Colon (tissue), 2 donors: ENCODE measurements around the gene MIPOL1.
"Not testable (repeated sequence)": the region's sequence is repeated elsewhere in the genome, so short reads cannot be mapped to it uniquely, and the experiment has no call there.

Experiments
- FAIRE-seq: peaks from 2 replicates; lab custom pipeline; 2012; peaks lifted over from hg19 to GRCh38; lab: Jason Lieb, UNC
- donor health status: control.
- donor health status: control.

Gene MIPOL1

DNA sequence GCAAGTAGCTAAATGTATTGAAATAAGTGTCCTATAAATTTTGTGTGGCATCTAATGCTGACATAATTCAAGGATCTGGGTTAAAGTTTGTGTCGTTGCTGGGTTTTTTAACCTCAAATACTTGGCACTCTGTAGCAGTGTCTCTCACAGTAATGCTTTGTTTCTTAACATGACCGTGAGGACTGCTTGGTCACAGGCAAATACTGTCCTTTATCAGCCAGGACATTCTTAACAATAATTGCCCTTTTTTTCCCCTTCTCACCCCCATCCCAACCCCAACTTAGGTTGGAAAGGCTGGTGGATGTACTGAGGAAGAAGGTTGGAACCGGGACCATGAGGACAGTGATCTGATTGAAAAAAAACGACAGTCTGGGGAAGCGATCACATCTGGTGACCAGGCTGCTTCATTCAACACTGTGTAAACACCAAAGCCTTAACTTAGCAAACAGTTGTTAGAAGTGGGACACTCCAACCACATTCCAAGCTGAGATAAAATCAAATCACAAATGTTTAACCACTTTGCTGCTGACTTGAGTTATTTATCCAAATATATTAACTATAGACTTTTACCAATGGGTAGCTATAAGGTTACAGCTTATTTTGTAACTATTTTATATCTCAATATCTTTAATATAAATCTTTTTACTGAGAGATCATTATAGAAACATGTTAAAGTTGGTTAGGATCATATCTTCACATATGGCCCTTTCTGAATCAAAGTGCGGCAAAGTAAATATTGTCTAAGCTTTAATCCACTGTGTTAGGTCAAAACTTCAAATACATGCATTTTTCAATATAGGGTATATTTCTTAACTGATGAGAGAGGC, 349.1 kb downstream of the MIPOL1 start:
- FAIRE-seq = peak; percentile 31

DNA sequence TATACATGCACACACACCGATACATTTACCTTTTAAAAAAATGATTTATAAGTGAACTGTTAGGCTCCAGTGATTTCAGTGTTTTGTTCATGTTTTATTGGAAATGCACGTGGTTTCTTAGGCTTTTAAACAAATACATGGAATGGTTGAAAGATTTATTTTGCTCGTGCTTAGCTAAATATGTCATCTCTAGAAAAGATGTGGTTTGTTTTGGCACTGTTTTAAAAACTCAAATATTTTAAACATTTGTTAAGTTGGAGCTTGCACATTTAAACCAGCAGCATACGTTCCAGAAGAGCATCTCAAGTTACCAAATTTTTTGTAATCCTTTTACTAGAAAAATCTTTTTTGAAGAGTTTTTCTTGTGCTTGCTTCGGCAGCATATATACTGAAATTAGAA, 352.8 kb downstream of the MIPOL1 start:
- FAIRE-seq = no peak

DNA sequence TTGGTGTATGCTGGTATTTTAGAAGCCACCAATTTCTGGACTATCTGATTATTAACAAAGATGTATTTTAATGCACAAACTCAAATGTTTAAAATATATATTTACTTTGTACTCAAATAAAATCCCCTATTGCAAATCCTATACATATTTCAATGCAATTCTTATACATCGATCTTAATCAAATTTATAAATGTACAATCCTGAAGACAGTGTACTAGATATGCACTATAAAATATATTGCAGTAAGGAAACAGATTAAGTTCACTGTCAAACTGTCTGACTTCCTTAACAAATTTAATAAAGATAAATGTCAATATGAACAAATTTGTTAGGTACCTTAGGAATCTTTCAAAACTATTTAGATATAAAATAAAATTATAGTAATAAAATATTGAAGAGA, 353.4 kb downstream of the MIPOL1 start:
- peak; percentile 18 for FAIRE-seq

DNA sequence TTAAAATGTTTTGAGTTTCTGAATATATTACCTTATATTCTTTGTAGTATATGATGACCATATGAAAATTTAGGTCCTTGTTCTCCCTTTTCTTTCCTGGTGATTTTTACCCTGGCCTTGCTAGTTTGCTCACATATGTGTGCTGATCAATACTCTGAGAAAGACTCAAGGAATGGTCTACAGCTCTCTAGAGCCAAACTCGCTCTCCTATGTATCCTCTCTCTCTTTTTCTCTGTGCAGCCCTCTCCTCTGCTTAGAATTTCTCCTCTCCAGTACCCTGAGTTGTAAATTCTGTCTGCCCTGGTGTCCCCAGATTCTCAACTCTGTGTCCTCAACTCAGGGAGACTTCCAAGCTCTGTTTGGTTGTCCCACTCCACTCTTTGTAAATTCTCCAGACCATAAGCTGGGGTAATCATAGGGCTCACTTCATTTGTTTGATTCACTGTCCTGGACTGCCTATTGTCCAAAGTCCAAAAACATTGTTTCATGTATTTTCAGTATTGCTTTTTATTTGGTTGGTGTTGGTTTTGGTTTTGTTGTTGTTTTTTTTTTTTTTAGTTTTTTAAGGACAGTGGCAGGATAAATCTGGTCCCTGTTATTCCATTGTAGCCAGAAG, 356.3 kb downstream of the MIPOL1 start:
- FAIRE-seq = no peak

DNA sequence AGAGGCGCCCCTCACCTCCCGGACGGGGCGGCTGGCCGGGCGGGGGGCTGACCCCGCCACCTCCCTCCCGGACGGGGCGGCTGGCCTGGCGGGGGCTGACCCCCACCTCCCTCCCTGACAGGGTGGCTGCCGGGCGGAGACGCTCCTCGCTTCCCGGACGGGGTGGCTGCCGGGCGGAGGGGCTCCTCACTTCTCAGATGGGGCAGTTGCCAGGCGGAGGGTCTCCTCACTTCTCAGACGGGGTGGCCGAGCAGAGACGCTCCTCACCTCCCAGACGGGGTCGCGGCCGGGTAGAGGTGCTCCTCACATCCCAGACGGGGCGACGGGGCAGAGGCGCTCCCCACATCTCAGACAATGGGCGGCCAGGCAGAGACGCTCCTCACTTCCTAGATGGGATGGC, 357.9 kb downstream of the MIPOL1 start:
- FAIRE-seq = not testable (repeated sequence)

DNA sequence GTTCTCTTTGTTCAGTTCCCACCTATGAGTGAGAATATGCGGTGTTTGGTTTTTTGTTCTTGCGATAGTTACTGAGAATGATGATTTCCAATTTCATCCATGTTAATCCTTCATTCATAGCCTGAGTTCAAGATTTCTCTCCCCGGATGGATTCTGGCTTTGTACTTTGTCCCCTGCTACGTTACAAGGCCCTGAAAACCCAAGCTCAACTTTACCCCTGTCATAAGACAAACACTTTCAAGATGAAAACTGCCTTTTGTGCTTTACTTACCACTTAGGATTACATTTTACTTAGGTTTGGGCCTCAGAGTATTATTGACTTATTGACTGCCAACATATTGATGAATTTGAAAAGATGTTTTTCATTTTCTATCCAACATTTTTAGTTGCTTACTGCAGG, 361.0 kb downstream of the MIPOL1 start:
- FAIRE-seq = no peak

DNA sequence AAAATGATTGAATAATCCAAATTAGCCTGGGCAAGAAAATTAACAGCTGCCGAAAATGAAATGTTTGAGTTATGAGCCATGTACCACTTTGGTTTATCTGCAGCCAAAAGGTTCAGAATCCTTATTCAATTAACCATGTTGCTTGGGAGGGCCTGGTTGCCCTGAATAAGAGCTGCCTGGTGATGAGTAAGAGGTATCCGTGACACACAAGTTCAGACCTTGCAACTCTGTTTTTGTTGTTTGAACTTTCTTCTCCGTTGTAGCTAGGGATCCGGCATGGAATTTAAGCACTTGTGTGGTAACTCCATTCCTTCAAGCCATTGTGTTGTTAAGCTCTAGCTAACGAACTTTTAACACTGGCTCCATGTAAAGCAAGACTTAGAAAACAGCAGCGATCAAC, 361.6 kb downstream of the MIPOL1 start:
- no peak for FAIRE-seq

DNA sequence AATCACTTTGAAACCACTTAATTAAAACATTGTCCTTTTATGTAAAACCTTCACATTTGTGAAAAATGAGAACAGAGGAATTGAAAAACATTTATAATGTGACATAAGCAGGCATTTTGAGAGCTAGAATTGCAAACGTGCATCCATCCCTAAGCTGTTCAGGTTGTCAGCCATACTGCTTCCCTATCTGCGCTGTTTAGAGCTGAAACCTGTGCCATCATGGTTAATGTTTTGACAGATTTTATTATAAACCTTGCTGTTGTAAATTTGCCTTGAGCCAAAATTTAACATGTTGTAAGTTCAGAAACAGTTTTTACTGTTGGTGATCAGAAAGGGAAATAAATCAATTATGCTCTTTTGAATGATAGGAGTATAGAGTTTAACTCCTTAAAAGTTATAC, 365.5 kb downstream of the MIPOL1 start:
- peak; percentile 43 for FAIRE-seq

DNA sequence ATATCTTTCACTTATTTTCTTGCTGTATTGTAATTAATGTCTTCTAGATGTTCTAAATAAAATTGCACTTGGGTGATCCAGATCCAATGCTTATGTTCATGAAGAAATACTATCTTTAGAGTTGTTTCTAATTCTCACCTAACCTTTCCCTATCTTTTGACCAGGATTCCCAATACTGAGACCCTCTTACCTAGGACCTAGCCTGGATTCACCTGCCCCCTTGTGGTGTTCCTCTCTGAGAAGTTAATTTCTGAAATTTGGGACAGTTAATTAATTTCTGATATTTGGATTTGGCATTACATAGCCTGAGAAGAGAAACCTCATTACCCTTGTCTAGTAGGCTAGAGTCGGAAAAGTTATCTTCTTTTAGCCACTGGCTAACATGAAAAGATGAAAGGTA, 367.8 kb downstream of the MIPOL1 start:
- FAIRE-seq = no peak

DNA sequence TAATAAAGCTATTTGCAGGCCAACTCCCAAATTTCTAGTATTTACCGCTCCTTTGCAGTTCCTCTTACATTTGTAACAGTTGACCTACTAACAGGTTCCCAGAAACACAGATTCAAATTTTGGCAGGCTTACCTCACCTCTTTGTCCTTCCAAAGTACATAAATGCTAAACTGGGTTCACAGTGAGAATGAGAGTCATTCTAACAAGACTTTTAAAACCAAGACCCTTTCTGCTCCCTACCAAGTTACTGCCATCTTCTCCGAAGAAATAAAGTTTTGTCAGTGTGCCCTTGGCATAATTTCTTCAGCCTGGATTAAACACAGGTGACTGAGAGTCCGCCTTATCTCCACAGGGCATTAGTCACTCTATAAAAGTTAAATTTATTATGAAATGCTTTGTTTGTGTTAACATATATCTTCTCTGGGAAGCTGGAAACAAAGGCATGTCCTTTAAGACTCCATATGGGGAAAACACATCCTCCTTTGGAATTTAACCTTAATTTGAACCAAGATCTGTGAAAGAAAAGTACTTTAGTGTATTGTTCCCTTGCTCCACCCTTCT, 369.2 kb downstream of the MIPOL1 start:
- FAIRE-seq = no peak

DNA sequence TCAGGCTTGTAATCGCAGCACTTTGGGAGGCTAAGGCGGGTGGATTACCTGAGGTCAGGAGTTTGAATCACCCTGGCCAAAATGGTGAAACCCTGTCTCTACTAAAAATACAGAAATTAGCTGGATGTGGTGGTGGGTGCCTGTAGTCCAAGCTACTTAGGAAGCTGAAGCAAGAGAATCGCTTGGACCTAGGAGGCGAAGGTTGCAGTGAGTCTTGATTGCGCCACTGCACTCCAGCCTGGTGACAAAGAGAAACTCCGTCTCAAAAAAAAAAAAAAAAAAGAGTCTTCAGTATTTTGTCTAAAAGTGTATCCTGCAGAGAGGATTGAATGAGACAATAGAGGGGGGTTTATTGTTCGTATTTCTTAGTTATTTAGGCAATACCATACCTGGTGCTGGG, 372.0 kb downstream of the MIPOL1 start:
- no peak for FAIRE-seq

DNA sequence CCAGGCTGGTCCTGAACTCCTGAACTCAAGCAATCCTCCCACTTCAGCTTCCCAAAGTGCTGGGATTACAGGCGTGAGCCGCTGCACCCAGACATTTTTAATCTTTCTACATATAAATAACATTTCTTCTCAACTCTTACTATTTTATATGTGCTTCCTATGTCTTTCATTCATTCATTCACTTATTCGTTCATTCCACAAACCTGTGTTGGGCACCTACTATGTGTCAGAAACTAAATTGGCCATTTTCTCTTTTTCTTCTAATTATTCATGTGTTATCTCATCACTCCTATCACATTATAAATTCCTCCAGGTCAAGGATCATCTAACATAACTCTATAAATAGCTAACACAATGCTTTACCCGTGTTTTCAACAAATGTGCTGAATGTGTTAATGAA, 373.7 kb downstream of the MIPOL1 start:
- FAIRE-seq = no peak

DNA sequence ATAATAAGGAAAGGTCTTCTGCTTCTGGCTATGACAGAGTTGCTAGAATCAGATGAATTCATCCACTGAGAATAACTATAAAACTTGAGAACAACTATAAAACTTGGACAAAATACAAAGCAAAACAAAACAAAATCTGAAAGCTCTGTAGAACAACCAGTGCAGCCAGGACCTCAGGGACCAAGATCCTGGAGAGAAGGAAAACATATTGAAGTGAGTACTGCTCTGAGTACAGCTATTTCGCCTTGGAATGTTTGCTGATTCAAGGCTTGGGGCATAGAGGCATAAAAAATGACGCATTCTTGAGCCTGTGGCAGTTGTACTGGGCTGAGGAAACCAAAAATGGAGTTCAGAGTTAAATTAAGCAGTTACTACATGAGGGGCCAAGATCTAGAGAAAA, 375.6 kb downstream of the MIPOL1 start:
- no peak for FAIRE-seq

DNA sequence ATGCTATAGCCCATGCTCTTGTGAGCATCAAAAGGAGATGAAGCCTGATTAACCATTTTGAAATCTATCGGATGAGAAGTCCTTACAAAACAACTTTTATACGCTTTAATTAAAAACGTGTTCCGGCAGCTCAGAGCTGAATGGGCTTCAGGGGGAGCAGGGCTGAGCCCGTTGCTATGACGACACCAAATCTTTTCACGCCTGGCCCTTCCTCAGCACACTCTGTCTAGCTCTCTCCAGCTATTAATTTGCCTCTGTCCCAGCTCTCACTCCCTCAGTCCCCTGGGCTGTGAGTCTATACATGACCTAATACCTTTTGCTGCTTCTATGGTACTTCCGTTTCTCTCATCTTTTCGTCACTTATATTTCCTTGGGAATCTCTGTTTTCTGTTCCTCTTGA, 381.5 kb downstream of the MIPOL1 start:
- no peak for FAIRE-seq

DNA sequence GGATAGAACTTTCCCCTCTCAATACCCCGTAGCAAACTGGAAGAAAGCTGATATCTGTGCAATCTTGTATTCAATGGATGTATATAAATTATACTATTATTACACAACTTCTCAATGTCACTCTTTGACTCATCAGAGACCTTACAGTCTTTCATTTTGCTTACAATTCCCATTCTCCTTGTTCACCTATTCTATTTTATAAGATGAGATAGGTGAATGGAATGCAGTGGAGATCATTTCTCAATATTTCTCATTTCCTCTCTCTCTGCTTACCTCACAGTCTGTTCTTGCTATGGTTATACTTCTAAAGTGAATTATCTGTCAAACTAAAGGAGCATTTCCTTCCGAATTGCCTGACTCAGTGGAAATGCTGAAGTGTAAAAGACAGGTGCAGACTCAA, 382.4 kb downstream of the MIPOL1 start:
- FAIRE-seq = no peak

DNA sequence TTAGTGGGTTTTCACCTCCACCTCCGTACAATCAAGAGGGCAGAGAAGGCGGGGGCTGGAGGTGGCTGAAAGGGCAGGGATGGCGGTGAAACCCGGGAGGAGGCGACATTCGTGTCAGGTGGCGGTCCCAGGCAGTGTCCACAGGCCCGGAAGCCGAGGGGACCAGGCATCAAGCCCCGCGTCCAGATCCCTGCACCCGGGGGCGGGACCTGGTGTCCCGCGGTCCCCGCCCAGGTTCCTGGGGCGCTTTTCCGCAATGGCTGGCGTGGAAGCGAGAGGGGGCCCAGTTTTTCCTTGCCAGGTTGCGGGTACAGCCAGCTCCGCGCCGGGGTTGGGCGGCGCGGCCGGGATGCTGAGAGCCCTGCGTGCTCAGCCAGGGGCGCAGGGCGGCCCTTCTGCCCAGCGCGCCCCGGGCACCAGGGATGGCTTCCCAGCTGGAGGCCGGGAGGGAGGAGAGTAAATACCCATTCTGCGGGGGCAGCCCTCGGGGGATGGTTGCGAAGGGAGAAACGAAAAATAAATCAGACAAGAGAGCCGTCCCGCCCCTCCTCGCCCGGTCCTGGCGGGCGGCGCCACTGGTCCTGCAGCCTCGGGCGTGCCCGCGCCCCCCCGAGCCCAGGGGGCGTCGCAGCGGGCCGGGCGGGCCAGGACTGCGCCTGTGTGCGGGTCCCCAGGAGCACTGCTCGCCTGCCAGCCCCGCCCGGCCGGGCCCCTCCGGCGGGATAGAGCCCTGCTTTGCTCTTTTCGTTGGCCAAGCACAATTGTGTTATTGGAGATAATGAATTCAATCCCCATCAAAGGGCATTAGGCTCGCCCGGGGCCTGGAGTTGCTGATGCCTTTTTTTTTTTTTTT, 385.8 kb downstream of the MIPOL1 start:
- FAIRE-seq = no peak

DNA sequence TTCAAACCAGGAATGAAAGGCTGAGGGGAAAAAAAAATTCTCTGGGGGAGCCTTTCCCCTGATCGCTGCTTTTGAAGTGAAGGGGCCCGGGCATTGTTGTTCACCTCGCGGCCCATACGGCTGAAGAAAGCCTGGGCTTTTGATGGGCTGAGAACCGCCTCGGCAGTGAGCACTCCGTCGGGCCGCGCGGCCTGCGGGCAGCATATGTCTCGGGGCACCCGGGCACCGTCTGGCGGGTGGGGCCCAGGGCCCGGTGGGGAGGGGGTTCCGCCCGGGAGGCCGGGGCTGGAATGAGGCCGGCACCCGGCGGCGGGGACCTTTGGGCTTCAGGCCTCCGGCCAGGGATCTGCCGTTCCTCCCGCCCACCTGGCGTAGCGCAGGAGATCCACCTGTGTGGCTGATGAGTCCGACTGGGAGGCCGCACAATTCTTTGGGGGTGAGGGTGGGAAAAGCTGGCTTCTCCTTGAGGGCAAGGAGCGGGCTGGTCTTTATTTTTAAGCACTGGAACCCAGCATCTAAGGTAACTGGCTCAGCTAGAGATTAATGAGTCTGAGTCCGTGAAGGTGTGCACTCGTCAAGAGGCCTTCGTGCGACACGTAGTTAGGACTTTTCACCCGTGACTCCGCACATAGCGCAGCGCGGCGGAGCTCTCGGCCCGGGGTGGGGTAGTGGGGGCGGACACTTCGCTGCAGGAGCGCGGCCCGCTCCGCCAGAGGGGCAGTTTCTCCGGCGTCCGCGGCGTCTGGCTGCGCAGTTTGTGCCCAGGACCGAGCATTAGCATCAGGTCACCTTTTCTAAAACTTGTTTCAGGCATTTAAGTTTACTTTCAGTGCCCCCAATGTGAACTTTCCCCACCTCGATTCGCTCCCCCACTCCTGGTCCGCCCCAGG, 386.7 kb downstream of the MIPOL1 start:
- no peak for FAIRE-seq

DNA sequence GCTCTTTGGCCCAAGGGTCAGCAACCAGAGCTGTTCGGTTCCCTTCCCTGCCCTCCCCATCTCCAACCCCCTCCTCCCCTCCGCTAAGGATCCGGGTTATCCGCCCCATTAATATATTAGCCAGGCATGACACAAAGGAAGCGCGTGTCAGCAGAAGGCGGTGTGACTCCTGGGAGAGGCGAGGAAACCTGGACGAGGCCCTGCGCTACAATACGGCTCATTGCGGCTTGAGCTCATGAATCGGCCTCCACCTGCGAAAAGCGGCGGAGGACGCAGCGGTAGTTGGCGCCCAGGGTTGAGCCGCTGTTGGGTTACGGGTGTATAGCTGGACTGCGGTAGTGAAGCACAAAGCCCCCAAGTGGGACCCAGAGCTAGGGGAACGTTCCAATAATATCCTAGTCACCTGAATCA, 387.4 kb downstream of the MIPOL1 start:
- no peak for FAIRE-seq

DNA sequence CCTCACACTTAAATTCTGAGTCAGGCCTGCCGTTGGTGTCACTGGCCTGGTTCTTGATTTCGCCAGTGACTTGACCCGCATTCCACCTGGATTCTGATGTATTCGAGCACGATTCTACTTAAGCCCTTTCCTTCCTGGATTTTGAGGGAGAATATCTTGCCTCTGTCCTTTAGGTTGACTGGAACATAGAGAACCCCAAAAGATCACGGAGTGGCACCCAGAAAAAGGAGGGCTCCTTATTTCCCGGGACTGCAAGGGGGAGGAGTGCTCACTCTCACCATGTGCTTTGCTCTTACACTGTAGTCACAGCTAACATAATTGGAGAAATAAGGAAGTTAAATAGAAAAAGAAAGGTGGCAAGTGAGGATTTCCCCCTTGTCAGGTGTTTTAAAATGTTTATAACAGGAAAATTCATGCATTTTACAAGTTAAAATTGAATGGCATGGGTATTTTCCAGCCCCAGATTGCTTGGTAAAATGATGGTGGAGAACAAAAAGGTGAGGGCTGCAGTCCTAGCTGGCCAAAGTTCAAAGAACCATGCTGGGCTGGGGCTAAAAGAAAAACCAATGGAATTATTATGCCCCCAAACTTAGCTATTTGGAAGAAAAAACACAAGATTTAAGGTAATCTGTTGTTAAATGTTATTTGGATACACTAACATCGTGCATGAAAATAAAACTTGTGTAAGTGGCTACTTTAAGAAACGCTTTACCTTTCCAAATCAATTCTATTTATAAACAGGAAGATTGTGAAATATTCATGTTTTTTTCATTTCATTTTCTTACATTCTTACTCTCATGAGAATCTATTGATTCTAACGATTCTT, 388.4 kb downstream of the MIPOL1 start:
- peak; percentile 21 for FAIRE-seq

DNA sequence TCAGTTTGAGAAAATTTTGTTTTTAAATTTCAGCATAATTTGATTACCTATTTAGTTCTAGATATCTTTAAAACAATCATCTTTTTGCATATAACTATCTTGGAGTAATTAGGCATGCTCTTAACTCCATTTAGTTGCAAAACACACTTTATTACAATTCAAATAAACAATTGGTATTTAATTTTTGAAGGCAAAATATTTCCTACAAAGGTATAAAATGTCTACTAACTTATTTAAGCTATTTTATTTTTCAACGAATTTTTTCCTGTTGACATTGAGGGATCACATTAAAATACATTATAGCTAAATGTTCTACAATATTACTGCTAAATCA, 389.0 kb downstream of the MIPOL1 start:
- no peak for FAIRE-seq
